GM18511 (cell line): Measurements from ENCODE around the gene MIER2.
"Not testable (repeated sequence)": the region's sequence is repeated elsewhere in the genome, so short reads cannot be mapped to it uniquely, and the experiment has no call there.

ENCODE experiments used
- ATAC-seq: cut with Tn5 transposase; IDR thresholded peaks from one replicate; pipeline ENCODE4 v1.9.1; 2021; ENCODE audit warnings: mild to moderate bottlenecking, moderate library complexity; ENCODE audit not compliant: unreplicated experiment

The MIER2 gene

GRCh38 chr19:344625-345319 is at the start of gene MIER2:
Gene MIER2, minus strand, starts transcription at chr19:344796. Its CDS starts 14 bp downstream, at chr19:344782.
- peak; percentile 85 for ATAC-seq

GRCh38 chr19:393560-393959 is 49.0 kb upstream of the MIER2 start:
- ATAC-seq, result not testable (repeated sequence)

GRCh38 chr19:392375-392970 is 47.9 kb upstream of the MIER2 start:
- ATAC-seq, result no peak

GRCh38 chr19:391726-392374 is 47.3 kb upstream of the MIER2 start:
- no peak for ATAC-seq

- ATAC-seq, result no peak
Observed at GRCh38 chr19:391207-391557, 46.6 kb upstream of the MIER2 start.

GRCh38 chr19:390386-391206 is 46.0 kb upstream of the MIER2 start:
- no peak for ATAC-seq

- ATAC-seq, result no peak
Observed at GRCh38 chr19:389935-390289, 45.3 kb upstream of the MIER2 start.

- ATAC-seq, result no peak
Observed at GRCh38 chr19:389255-389934, 44.8 kb upstream of the MIER2 start.

- ATAC-seq, result no peak
Observed at GRCh38 chr19:388691-389090, 44.1 kb upstream of the MIER2 start.

- ATAC-seq, result no peak
Observed at GRCh38 chr19:387777-388176, 43.2 kb upstream of the MIER2 start.

GRCh38 chr19:386632-387301 is 42.2 kb upstream of the MIER2 start:
- ATAC-seq, result not testable (repeated sequence)

- ATAC-seq, result not testable (repeated sequence)
Observed at GRCh38 chr19:386189-386588, 41.6 kb upstream of the MIER2 start.

GRCh38 chr19:384799-385169 is 40.2 kb upstream of the MIER2 start:
- no peak for ATAC-seq

GRCh38 chr19:383922-384798 is 39.6 kb upstream of the MIER2 start:
- ATAC-seq, result no peak

GRCh38 chr19:383040-383439 is 38.4 kb upstream of the MIER2 start:
- ATAC-seq, result no peak

GRCh38 chr19:382578-382977 is 38.0 kb upstream of the MIER2 start:
- not testable (repeated sequence) for ATAC-seq

GRCh38 chr19:381901-382300 is 37.3 kb upstream of the MIER2 start:
- not testable (repeated sequence) for ATAC-seq

GRCh38 chr19:380618-381219 is 36.1 kb upstream of the MIER2 start:
- ATAC-seq, result not testable (repeated sequence)

- no peak for ATAC-seq
Observed at GRCh38 chr19:379796-380195, 35.2 kb upstream of the MIER2 start.
